Endothelial cell of umbilical vein (primary cell): ENCODE results near the gene TSNAXIP1. TPM values are rescaled to one million over a fixed set of nuclear protein-coding genes. Genes with fewer than 3 reads are reported as not detected.

Experiments used
- BruUV-seq: library from RNA; stranded (reverse); fragments of 400-500 nt; replicated peaks from 2 replicates; lab custom pipeline; 2021; lab: Mats Ljungman, UMichigan
- CTCF ChIA-PET: fragments of 300-600, 350-600 bp; sonication (Branson Sonifier 250); formaldehyde crosslinking; loops from one replicate; lab custom pipeline; 2021; ENCODE audit warnings: antibody characterized with exemption, inconsistent platforms; lab: Charles Lee
- POLR2A ChIA-PET: fragments of 300-600, 350-600 bp; sonication (Branson Sonifier 250); formaldehyde crosslinking; loops from one replicate; lab custom pipeline; 2021; ENCODE audit warnings: antibody characterized with exemption, inconsistent platforms; lab: Charles Lee
- DNase-seq: peaks from one replicate; pipeline ENCODE4 v3.0.0-alpha.2; 2011; ENCODE audit warnings: low read depth, low spot score
- FAIRE-seq: peaks from 2 replicates; lab custom pipeline; 2011; peaks lifted over from hg19 to GRCh38; lab: Jason Lieb, UNC
- H2AFZ ChIP-seq: 2 replicates; pipeline ENCODE4 v1.6.0; 2012; ENCODE audit warnings: low read depth, low read length, control low read depth, inconsistent platforms
- H3K27ac ChIP-seq: 2 replicates; pipeline ENCODE4 v1.5.1; 2011; ENCODE audit warnings: low read depth, mild to moderate bottlenecking, control low read depth, low read length, moderate library complexity; ENCODE audit not compliant: insufficient read depth
- H3K27me3 ChIP-seq, 2 experiments: 2 replicates each; pipeline versions ENCODE4 v1.6.0 to v1.6.1; 2011; ENCODE audit warnings: low read length in 2 of 2, mixed read lengths in 1 of 2; ENCODE audit not compliant: control insufficient read depth in 2 of 2, insufficient read depth in 2 of 2
- H3K36me3 ChIP-seq, 2 experiments: 2 replicates in 1 of 2; 3 replicates in 1 of 2; pipeline ENCODE4 v1.5.1; 2011; ENCODE audit warnings: low read length in 2 of 2, mild to moderate bottlenecking in 1 of 2, moderate library complexity in 1 of 2; ENCODE audit not compliant: control insufficient read depth in 2 of 2, insufficient read depth in 2 of 2; ENCODE audit errors: extremely low read depth in 1 of 2
- H3K4me1 ChIP-seq: 3 replicates; pipeline ENCODE4 v1.5.1; 2011; ENCODE audit warnings: mild to moderate bottlenecking, low read length; ENCODE audit not compliant: control insufficient read depth, insufficient read depth; ENCODE audit errors: extremely low read depth
- H3K4me2 ChIP-seq: 2 replicates; pipeline ENCODE4 v1.6.1; 2011; ENCODE audit warnings: low read length, control low read depth, mixed read lengths; ENCODE audit not compliant: insufficient read depth
- H3K4me3 ChIP-seq, 3 experiments: fragments of 200-600 bp in 1 of 3; sonication (generic), shearing (Covaris generic) in 1 of 3; replicated peaks in 1 of 3; 2 replicates each; pipeline ENCODE4 v1.5.1; 2011 to 2016; ENCODE audit warnings: control low read depth in 3 of 3, low read length in 3 of 3, mild to moderate bottlenecking in 2 of 3, inconsistent platforms in 1 of 3, low read depth in 1 of 3, moderate library complexity in 1 of 3; ENCODE audit not compliant: insufficient read depth in 1 of 3
- H3K79me2 ChIP-seq: 2 replicates; pipeline ENCODE4 v1.6.0; 2012; ENCODE audit warnings: low read length, inconsistent platforms; ENCODE audit not compliant: control insufficient read depth, insufficient read depth
- H3K9ac ChIP-seq: replicated peaks from 2 replicates; pipeline ENCODE3; 2011; ENCODE audit warnings: low read length, control low read depth; ENCODE audit not compliant: insufficient read depth; ENCODE audit errors: extremely low read depth
- H3K9me1 ChIP-seq: replicated peaks from 3 replicates; pipeline ENCODE4 v1.6.0; 2011; ENCODE audit warnings: mild to moderate bottlenecking, low read length; ENCODE audit not compliant: control insufficient read depth, insufficient read depth; ENCODE audit errors: extremely low read depth
- H3K9me3 ChIP-seq: replicated peaks from 2 replicates; pipeline ENCODE4 v1.5.1; 2012; ENCODE audit warnings: low read length, inconsistent platforms; ENCODE audit not compliant: control insufficient read depth, insufficient read depth
- H4K20me1 ChIP-seq: replicated peaks from 2 replicates; pipeline ENCODE3; 2011; ENCODE audit warnings: mild to moderate bottlenecking, low read length; ENCODE audit not compliant: control insufficient read depth, insufficient read depth; ENCODE audit errors: extremely low read depth
- EZH2 ChIP-seq: IDR thresholded peaks from 2 replicates; pipeline ENCODE4 v1.6.1; 2012; ENCODE audit warnings: borderline replicate concordance, low read depth, mild to moderate bottlenecking, moderate library complexity, low read length, inconsistent platforms; ENCODE audit not compliant: severe bottlenecking
- FOS ChIP-seq: IDR thresholded peaks from 2 replicates; pipeline ENCODE4 v1.6.1; 2011; ENCODE audit warnings: mild to moderate bottlenecking, low read length, moderate library complexity, borderline replicate concordance; ENCODE audit not compliant: insufficient read depth
- GATA2 ChIP-seq: IDR thresholded peaks from 2 replicates; pipeline ENCODE4 v1.7.0; 2011; ENCODE audit warnings: low read depth, mild to moderate bottlenecking, moderate library complexity, mixed read lengths, low read length; ENCODE audit not compliant: insufficient read length, insufficient read depth
- JUN ChIP-seq: IDR thresholded peaks from 2 replicates; pipeline ENCODE4 v1.6.1; 2011; ENCODE audit warnings: borderline replicate concordance, low read depth; ENCODE audit not compliant: insufficient read length, insufficient read depth
- MYC ChIP-seq: IDR thresholded peaks from one replicate; pipeline ENCODE4 v1.6.1; 2011; ENCODE audit warnings: mild to moderate bottlenecking, low read depth, low read length
- POLR2A ChIP-seq: IDR thresholded peaks from 2 replicates; pipeline ENCODE4 v1.6.1; 2012; ENCODE audit warnings: low read depth, mild to moderate bottlenecking, control low read depth, low read length
- POLR2AphosphoS5 ChIP-seq: IDR thresholded peaks from 2 replicates; pipeline ENCODE4 v1.6.1; 2012; ENCODE audit warnings: low read depth, mild to moderate bottlenecking, control low read depth, low read length, moderate library complexity; ENCODE audit not compliant: insufficient read depth
- dilution Hi-C: fragments of 300-500 bp; cut with MboI; formaldehyde crosslinking; loops from one replicate; pipeline ENCODE4 v1.15.0; 2019; ENCODE audit warnings: low sequenced_read_pairs; ENCODE audit not compliant: extremely low pct_ligation_motif_present
- intact Hi-C: fragments of 100-400 bp; cut with micrococcal nuclease; formaldehyde crosslinking; loops from one replicate; pipeline ENCODE4 v1.10.0; 2022
- polyA plus RNA-seq, 4 experiments: library from polyadenylated mRNA; depleted of rRNA in 3 of 4; stranded (reverse) in 3 of 4; unstranded in 1 of 4; fragments of >200 nt; gene quantifications; 2 replicates each; pipeline versions ENCODE4 v1.2.1 to v1.2.3, GENCODE V29; 2011 to 2012; ENCODE audit warnings: missing spikeins in 1 of 4
- total RNA-seq: library from RNA; stranded (reverse); gene quantifications from 2 replicates; pipeline ENCODE4 v1.2.3, GENCODE V29; 2021
- TF ChIP-seq, protein P1 (sequence below): IDR thresholded peaks from 2 replicates; pipeline ENCODE4 v1.6.1; 2011; ENCODE audit not compliant: insufficient read depth, insufficient read length
- TF ChIP-seq, protein P2 (sequence below), 2 donors: IDR thresholded peaks; 1 replicate in 1 of 2; 2 replicates in 1 of 2; pipeline ENCODE4 v1.5.1; 2011; ENCODE audit warnings: low read length in 2 of 2, mild to moderate bottlenecking in 2 of 2, moderate library complexity in 2 of 2, control low read depth in 1 of 2, inconsistent platforms in 1 of 2, low read depth in 1 of 2; ENCODE audit not compliant: insufficient read depth in 1 of 2; ENCODE audit errors: extremely low read depth in 1 of 2

Gene TSNAXIP1
- total and polyA plus RNA-seq, 2 donors (not counting 3 experiments of a cell fraction or from before 2014, with no cell fraction given): 0.95 to 1.2 TPM

DNA sequence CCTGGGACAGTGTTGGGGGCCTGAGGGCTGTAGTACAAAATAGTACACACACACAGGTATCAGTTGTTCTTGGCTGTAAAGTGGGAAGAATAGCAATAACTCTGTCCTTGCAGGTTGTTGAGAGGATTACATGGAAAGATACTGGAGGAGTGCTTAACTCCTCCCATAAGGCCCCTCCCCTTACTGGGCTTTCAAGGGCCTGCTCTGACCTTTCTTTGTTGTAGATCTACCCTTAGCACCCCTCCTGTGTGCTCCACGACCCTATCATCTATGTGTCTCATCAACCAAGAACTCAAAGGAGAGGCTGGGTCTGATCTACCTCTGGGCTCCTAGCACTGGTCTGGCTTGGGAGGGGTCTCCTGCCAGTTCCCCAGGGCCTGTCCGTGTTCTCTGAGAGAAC, 57.9 kb downstream of the TSNAXIP1 start:
- Histone ChIP-seq H3K9me1 (no peaks in the 10 kb centered on the region), H3K27ac (no peak overlapping the region), H3K36me3 (peaks cover 13 to 41% of the 10 kb centered on the region in 2 experiments), H3K9ac (no peak overlapping the region), H3K27me3 (no peaks in the 10 kb centered on the region), H2AFZ (no peak overlapping the region), H3K4me3 (no peak overlapping the region), H3K4me2 (no peak overlapping the region), H4K20me1 (peaks cover 2% of the 10 kb centered on the region), H3K4me1 (no peaks in the 10 kb centered on the region), H3K79me2 (peaks cover 53% of the 10 kb centered on the region), H3K9me3 (no peaks in the 10 kb centered on the region)
- CTCF ChIA-PET: interaction anchor here (0.7 to 4.5 kb wide), 4 partner anchors 19 to 343 kb away, joined by 3 to 64 read pairs (median 16); no protein-coding TSS in a partner anchor
- dilution Hi-C loops: no loop called here
- TF ChIP-seq MYC: no peak
- TF ChIP-seq EZH2: no peak
- TF ChIP-seq GATA2: no peak
- no peak for TF ChIP-seq JUN
- no peak for TF ChIP-seq POLR2AphosphoS5
- TF ChIP-seq, protein P1, sequence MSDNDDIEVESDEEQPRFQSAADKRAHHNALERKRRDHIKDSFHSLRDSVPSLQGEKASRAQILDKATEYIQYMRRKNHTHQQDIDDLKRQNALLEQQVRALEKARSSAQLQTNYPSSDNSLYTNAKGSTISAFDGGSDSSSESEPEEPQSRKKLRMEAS: no peak
- TF ChIP-seq, protein P2, sequence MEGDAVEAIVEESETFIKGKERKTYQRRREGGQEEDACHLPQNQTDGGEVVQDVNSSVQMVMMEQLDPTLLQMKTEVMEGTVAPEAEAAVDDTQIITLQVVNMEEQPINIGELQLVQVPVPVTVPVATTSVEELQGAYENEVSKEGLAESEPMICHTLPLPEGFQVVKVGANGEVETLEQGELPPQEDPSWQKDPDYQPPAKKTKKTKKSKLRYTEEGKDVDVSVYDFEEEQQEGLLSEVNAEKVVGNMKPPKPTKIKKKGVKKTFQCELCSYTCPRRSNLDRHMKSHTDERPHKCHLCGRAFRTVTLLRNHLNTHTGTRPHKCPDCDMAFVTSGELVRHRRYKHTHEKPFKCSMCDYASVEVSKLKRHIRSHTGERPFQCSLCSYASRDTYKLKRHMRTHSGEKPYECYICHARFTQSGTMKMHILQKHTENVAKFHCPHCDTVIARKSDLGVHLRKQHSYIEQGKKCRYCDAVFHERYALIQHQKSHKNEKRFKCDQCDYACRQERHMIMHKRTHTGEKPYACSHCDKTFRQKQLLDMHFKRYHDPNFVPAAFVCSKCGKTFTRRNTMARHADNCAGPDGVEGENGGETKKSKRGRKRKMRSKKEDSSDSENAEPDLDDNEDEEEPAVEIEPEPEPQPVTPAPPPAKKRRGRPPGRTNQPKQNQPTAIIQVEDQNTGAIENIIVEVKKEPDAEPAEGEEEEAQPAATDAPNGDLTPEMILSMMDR (IDR thresholded peaks at IDR 0.05; ENCODE audit: extremely low read depth in 1 of 2, insufficient read depth in 1 of 2, low read depth in 1 of 2, low read length in 2 of 2): no peak
- no peak for TF ChIP-seq FOS
- no peak for TF ChIP-seq POLR2A
- no TSS peak for BruUV-seq
- FAIRE-seq (no peak), DNase-seq (no peak)
- intact Hi-C loops: no loop called here
- POLR2A ChIA-PET: no interaction called here
